ENCODE data around the gene DAPL1.

DAPL1 gene

DNA sequence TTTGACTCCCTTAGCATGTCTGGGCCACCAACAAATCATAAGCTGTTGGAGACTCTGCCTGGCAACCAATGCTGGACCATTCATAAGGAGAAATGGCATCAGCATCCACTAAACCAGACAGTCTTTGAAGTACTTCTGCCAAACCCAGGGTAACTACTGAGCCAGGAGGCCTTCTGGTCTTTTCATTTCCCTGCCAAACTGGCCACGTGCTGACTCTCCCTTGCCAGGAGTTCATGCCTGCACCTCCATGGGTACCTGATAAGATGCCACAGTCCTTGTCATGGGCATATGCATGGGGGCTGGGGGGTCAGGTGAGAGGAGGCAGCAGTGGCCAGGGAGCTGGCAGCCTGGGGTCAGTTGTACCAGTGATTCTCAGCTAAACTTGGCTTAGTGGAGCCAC lies 34.2 kb upstream of the DAPL1 start:
- H3K36me3 ChIP-seq (ENCODE audit: control insufficient read depth, low read depth, low read length) = no peaks in the 10 kb centered on the region

DNA sequence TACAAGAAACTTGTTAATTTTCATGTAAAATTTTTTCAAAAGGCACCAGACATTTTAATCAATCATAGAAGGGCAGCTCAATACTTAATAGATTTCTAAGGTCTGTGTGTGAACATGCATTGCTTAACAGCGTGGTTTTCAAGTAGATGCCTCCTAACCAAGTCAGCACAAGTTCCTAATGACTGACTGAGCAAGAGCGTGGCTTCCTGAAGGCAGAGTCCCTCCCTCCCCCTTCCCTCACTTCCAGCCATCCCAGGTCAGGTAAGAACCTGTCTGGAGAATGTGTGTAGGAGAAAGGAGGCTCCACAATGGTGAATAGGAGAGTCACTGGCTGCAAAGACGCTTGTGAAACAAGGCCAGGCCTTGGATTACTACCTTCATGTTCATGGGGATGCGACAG lies 33.5 kb upstream of the DAPL1 start:
- Histone ChIP-seq H3K36me3 (ENCODE audit: control insufficient read depth, low read depth, low read length) (no peaks in the 10 kb centered on the region), H3K9ac (ENCODE audit: low read length) (no peak overlapping the region), H3K27me3 (ENCODE audit: control insufficient read depth, insufficient read depth, low read length) (no peaks in the 10 kb centered on the region), H3K27ac (ENCODE audit: low read length) (no peak overlapping the region), H3K4me1 (ENCODE audit: control insufficient read depth, low read depth, low read length) (no peaks in the 10 kb centered on the region), H3K4me3 (ENCODE audit: low read length) (no peak overlapping the region), H3K9me3 (ENCODE audit: control insufficient read depth, low read depth, low read length) (no peaks in the 10 kb centered on the region)

More for the DNA sequence above, 34.2 kb upstream of the DAPL1 start:
- H3K9me3 ChIP-seq (ENCODE audit: control insufficient read depth, low read depth, low read length) = no peaks in the 10 kb centered on the region
- H3K27ac ChIP-seq (ENCODE audit: low read length) = no peak overlapping the region
- H3K4me1 ChIP-seq (ENCODE audit: control insufficient read depth, low read depth, low read length) = no peaks in the 10 kb centered on the region
- no peak overlapping the region for H3K4me3 ChIP-seq (ENCODE audit: low read length)
- no peaks in the 10 kb centered on the region for H3K27me3 ChIP-seq (ENCODE audit: control insufficient read depth, insufficient read depth, low read length)
- no peak overlapping the region for H3K9ac ChIP-seq (ENCODE audit: low read length)

GRCh38 chr2:158762336-158762735 lies 32.8 kb upstream of the DAPL1 start:
- Histone ChIP-seq H3K4me1 (ENCODE audit: control insufficient read depth, low read depth, low read length) (no peaks in the 10 kb centered on the region), H3K27ac (ENCODE audit: low read length) (no peak overlapping the region), H3K9ac (ENCODE audit: low read length) (no peak overlapping the region)

GRCh38 chr2:158766524-158766923 lies 28.6 kb upstream of the DAPL1 start:
- Histone ChIP-seq H3K9ac (ENCODE audit: low read length) (no peak overlapping the region), H3K27me3 (ENCODE audit: control insufficient read depth, insufficient read depth, low read length) (no peaks in the 10 kb centered on the region), H3K27ac (ENCODE audit: low read length) (no peak overlapping the region), H3K36me3 (ENCODE audit: control insufficient read depth, low read depth, low read length) (no peaks in the 10 kb centered on the region), H3K9me3 (ENCODE audit: control insufficient read depth, low read depth, low read length) (peaks cover 4% of the 10 kb centered on the region), H3K4me1 (ENCODE audit: control insufficient read depth, low read depth, low read length) (no peaks in the 10 kb centered on the region), H3K4me3 (ENCODE audit: low read length) (no peak overlapping the region)

More at GRCh38 chr2:158762336-158762735, 32.8 kb upstream of the DAPL1 start:
- Histone ChIP-seq H3K36me3 (ENCODE audit: control insufficient read depth, low read depth, low read length) (no peaks in the 10 kb centered on the region), H3K27me3 (ENCODE audit: control insufficient read depth, insufficient read depth, low read length) (no peaks in the 10 kb centered on the region), H3K9me3 (ENCODE audit: control insufficient read depth, low read depth, low read length) (no peaks in the 10 kb centered on the region), H3K4me3 (ENCODE audit: low read length) (no peak overlapping the region)

DNA sequence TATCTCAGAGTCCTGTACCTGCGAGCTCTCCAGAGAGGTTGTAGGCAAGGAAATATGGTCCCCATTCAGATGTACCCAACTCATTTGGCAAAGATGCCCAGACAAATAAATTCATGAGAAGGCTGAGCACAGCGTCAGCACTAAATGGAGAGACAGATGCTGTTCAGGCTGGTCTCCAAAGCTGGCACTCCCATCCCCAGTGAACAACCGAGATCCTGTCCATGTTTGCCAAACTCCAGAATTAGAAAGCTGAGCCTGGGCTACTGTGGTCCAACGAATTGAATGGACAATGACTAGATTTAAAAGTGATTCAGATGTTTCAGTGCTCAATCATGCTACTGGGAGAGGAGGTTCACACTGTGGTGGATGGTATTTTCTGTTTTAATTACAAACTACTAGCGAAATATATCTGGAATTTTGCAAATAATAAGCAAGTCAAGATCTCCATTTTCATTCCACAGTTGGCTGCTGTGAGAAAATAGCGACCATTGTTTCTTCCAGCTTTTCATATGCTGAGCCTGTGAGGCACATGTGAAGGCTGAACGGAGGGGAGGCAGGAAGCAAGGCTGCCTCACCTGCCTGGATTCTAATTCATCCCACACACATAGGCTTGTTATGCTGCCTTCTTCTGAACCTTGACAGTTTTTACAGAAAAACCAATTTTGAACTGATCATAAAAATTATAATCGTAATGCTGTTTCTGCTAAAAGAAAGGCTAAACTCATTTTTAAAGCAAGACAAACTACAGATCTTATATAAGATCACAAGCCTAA lies 22.6 kb upstream of the DAPL1 start:
- H3K27me3 ChIP-seq (ENCODE audit: control insufficient read depth, insufficient read depth, low read length) = no peaks in the 10 kb centered on the region
- H3K9ac ChIP-seq (ENCODE audit: low read length) = no peak overlapping the region
- no peak overlapping the region for H3K27ac ChIP-seq (ENCODE audit: low read length)
- H3K4me3 ChIP-seq (ENCODE audit: low read length) = no peak overlapping the region
- H3K4me1 ChIP-seq (ENCODE audit: control insufficient read depth, low read depth, low read length) = peaks cover 18% of the 10 kb centered on the region
- H3K9me3 ChIP-seq (ENCODE audit: control insufficient read depth, low read depth, low read length) = peaks cover 4% of the 10 kb centered on the region
- H3K36me3 ChIP-seq (ENCODE audit: control insufficient read depth, low read depth, low read length) = no peaks in the 10 kb centered on the region

GRCh38 chr2:158773121-158773520 lies 22.0 kb upstream of the DAPL1 start:
- H3K9me3 ChIP-seq (ENCODE audit: control insufficient read depth, low read depth, low read length) = no peaks in the 10 kb centered on the region
- no peaks in the 10 kb centered on the region for H3K27me3 ChIP-seq (ENCODE audit: control insufficient read depth, insufficient read depth, low read length)
- no peak overlapping the region for H3K27ac ChIP-seq (ENCODE audit: low read length)
- H3K4me1 ChIP-seq (ENCODE audit: control insufficient read depth, low read depth, low read length) = peaks cover 18% of the 10 kb centered on the region
- H3K36me3 ChIP-seq (ENCODE audit: control insufficient read depth, low read depth, low read length) = no peaks in the 10 kb centered on the region
- H3K9ac ChIP-seq (ENCODE audit: low read length) = no peak overlapping the region
- no peak overlapping the region for H3K4me3 ChIP-seq (ENCODE audit: low read length)

DNA sequence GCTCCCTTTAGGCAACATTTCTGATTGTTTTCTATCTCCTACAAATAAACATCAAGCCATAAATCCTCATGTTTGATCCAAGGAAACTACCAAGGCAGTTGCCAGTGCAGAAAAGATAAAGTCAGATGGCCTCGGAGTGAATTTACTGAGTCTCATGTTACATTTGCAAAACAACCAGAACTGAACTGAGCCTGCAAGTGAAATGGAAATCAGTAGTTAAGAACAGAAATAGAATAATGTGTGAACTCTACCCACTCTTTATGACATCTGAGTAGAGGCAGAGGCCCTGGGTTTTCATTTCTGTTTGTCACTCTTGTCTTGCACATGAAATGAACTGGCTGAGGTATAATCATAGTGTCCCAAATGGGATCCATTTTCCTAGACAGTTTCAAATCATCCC lies 20.4 kb upstream of the DAPL1 start:
- Histone ChIP-seq H3K9ac (ENCODE audit: low read length) (no peak overlapping the region), H3K4me3 (ENCODE audit: low read length) (no peak overlapping the region), H3K36me3 (ENCODE audit: control insufficient read depth, low read depth, low read length) (no peaks in the 10 kb centered on the region), H3K27ac (ENCODE audit: low read length) (no peak overlapping the region), H3K27me3 (ENCODE audit: control insufficient read depth, insufficient read depth, low read length) (no peaks in the 10 kb centered on the region), H3K9me3 (ENCODE audit: control insufficient read depth, low read depth, low read length) (no peaks in the 10 kb centered on the region), H3K4me1 (ENCODE audit: control insufficient read depth, low read depth, low read length) (peaks cover 18% of the 10 kb centered on the region)

DNA sequence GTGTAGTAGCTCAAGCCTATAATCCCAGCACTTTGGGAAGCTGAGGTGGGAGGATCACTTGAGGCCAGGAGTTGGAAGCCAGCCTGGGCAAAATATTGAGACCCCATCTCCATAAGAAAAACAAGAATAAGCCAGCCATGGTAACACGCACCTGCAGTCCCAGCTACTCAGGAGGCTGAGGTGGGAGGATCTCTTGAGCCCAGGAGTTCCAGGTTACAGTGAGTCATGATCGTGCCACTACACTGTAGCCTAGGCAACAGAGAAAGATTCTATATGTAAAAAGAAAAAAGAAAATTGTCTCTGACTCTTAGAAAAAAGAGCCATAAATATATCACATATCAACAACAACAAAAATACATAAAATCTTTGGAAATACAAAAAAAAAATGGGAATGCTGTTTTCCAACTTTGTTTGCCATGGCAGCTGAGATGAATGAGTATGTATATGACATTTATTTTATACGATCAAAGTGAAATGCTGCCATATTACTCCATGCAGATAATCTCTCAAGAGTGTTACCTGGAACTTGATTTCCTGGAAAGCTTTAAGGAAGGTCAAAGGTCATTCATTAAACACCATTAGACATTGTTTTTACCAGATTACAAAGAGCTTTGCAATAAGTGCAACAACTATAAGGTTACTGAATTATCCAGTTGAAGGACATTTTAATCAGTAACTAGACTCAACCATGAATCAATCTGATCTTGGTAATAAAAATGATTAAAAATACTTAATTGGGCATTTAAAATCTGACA lies 19.7 kb upstream of the DAPL1 start:
- no peak overlapping the region for H3K4me3 ChIP-seq (ENCODE audit: low read length)

GRCh38 chr2:158776231-158776630 lies 18.9 kb upstream of the DAPL1 start:
- H3K4me1 ChIP-seq (ENCODE audit: control insufficient read depth, low read depth, low read length) = peaks cover 18% of the 10 kb centered on the region
- H3K27me3 ChIP-seq (ENCODE audit: control insufficient read depth, insufficient read depth, low read length) = no peaks in the 10 kb centered on the region
- H3K9me3 ChIP-seq (ENCODE audit: control insufficient read depth, low read depth, low read length) = no peaks in the 10 kb centered on the region
- H3K36me3 ChIP-seq (ENCODE audit: control insufficient read depth, low read depth, low read length) = no peaks in the 10 kb centered on the region
- H3K4me3 ChIP-seq (ENCODE audit: low read length) = no peak overlapping the region
- H3K9ac ChIP-seq (ENCODE audit: low read length) = no peak overlapping the region
- no peak overlapping the region for H3K27ac ChIP-seq (ENCODE audit: low read length)

More for the DNA sequence above, 19.7 kb upstream of the DAPL1 start:
- Histone ChIP-seq H3K27me3 (ENCODE audit: control insufficient read depth, insufficient read depth, low read length) (no peaks in the 10 kb centered on the region), H3K4me1 (ENCODE audit: control insufficient read depth, low read depth, low read length) (peaks cover 18% of the 10 kb centered on the region), H3K27ac (ENCODE audit: low read length) (no peak overlapping the region), H3K9me3 (ENCODE audit: control insufficient read depth, low read depth, low read length) (no peaks in the 10 kb centered on the region), H3K9ac (ENCODE audit: low read length) (no peak overlapping the region), H3K36me3 (ENCODE audit: control insufficient read depth, low read depth, low read length) (no peaks in the 10 kb centered on the region)

DNA sequence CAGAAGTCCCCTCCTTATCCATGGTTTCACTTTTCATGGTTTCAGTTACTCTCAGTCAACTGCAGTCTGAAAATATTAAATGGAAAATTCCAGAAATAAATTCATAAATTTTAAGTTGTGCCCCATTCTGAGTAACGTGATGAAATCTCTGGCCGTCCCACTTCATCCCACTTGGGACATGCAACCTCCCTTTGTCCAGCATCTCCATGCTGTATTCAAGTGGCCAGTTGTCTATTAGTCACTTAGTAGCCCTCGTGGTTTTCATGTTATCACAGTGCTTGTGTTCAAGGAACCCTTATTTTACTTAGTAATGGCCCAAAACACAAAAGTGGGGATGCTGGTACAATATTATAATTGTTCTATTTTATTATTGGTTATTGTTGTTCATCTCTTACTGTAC lies 18.0 kb upstream of the DAPL1 start:
- peaks cover 22% of the 10 kb centered on the region for H3K4me1 ChIP-seq (ENCODE audit: control insufficient read depth, low read depth, low read length)
- no peak overlapping the region for H3K9ac ChIP-seq (ENCODE audit: low read length)
- H3K36me3 ChIP-seq (ENCODE audit: control insufficient read depth, low read depth, low read length) = no peaks in the 10 kb centered on the region
- H3K9me3 ChIP-seq (ENCODE audit: control insufficient read depth, low read depth, low read length) = no peaks in the 10 kb centered on the region
- H3K27me3 ChIP-seq (ENCODE audit: control insufficient read depth, insufficient read depth, low read length) = no peaks in the 10 kb centered on the region
- H3K27ac ChIP-seq (ENCODE audit: low read length) = no peak overlapping the region
- no peak overlapping the region for H3K4me3 ChIP-seq (ENCODE audit: low read length)

- no peak overlapping the region for H3K4me3 ChIP-seq (ENCODE audit: low read length)
- H3K4me1 ChIP-seq (ENCODE audit: control insufficient read depth, low read depth, low read length) = peaks cover 11% of the 10 kb centered on the region
- no peaks in the 10 kb centered on the region for H3K27me3 ChIP-seq (ENCODE audit: control insufficient read depth, insufficient read depth, low read length)
These were observed 16.9 kb upstream of the DAPL1 start for GRCh38 chr2:158778243-158778642.

GRCh38 chr2:158779621-158780020 lies 15.5 kb upstream of the DAPL1 start:
- Histone ChIP-seq H3K27ac (ENCODE audit: low read length) (no peak overlapping the region), H3K4me1 (ENCODE audit: control insufficient read depth, low read depth, low read length) (peaks cover 8% of the 10 kb centered on the region), H3K27me3 (ENCODE audit: control insufficient read depth, insufficient read depth, low read length) (no peaks in the 10 kb centered on the region), H3K9me3 (ENCODE audit: control insufficient read depth, low read depth, low read length) (no peaks in the 10 kb centered on the region), H3K9ac (ENCODE audit: low read length) (no peak overlapping the region), H3K4me3 (ENCODE audit: low read length) (no peak overlapping the region), H3K36me3 (ENCODE audit: control insufficient read depth, low read depth, low read length) (no peaks in the 10 kb centered on the region)

More at GRCh38 chr2:158778243-158778642, 16.9 kb upstream of the DAPL1 start:
- no peak overlapping the region for H3K27ac ChIP-seq (ENCODE audit: low read length)
- H3K9ac ChIP-seq (ENCODE audit: low read length) = no peak overlapping the region
- H3K36me3 ChIP-seq (ENCODE audit: control insufficient read depth, low read depth, low read length) = no peaks in the 10 kb centered on the region
- no peaks in the 10 kb centered on the region for H3K9me3 ChIP-seq (ENCODE audit: control insufficient read depth, low read depth, low read length)

Measured in iPS-18a (cell line).